Measurements from ENCODE around the gene RAB7B.
A peak's percentile ranks its signal among the peaks of the same experiment; 100 is the strongest.

RAB7B gene

GRCh38 chr1:205947024-205947423 is 56.2 kb downstream of the RAB7B start:
- no peak for TF ChIP-seq CTCF (IDR thresholded peaks at IDR 0.05; ENCODE audit: low read depth, low read length)
- TF ChIP-seq MYC (IDR thresholded peaks at IDR 0.05; ENCODE audit: low read depth, low read length): no peak
- TF ChIP-seq POLR2A (IDR thresholded peaks at IDR 0.05; ENCODE audit: extremely low read depth, insufficient read length): no peak
- TF ChIP-seq MAX (IDR thresholded peaks at IDR 0.05; ENCODE audit: low read depth, low read length): no peak
- H3K4me3 ChIP-seq (ENCODE audit: low read depth, low read length): no peak overlapping the region
- no peak for DNase-seq (ENCODE audit: low read depth)

GRCh38 chr1:205945069-205945468 is 58.1 kb downstream of the RAB7B start:
- DNase-seq (ENCODE audit: low read depth): no peak
- TF ChIP-seq POLR2A (IDR thresholded peaks at IDR 0.05; ENCODE audit: extremely low read depth, insufficient read length): no peak
- TF ChIP-seq CTCF (IDR thresholded peaks at IDR 0.05; ENCODE audit: low read depth, low read length): no peak
- TF ChIP-seq MYC (IDR thresholded peaks at IDR 0.05; ENCODE audit: low read depth, low read length): no peak
- no peak for TF ChIP-seq MAX (IDR thresholded peaks at IDR 0.05; ENCODE audit: low read depth, low read length)

GRCh38 chr1:205944525-205944924 is 58.7 kb downstream of the RAB7B start:
- DNase-seq (ENCODE audit: low read depth): no peak
- TF ChIP-seq POLR2A (IDR thresholded peaks at IDR 0.05; ENCODE audit: extremely low read depth, insufficient read length) (no peak), MYC (IDR thresholded peaks at IDR 0.05; ENCODE audit: low read depth, low read length) (no peak), MAX (IDR thresholded peaks at IDR 0.05; ENCODE audit: low read depth, low read length) (no peak), CTCF (IDR thresholded peaks at IDR 0.05; ENCODE audit: low read depth, low read length) (no peak)
- no peak overlapping the region for H3K4me3 ChIP-seq (ENCODE audit: low read depth, low read length)

More at GRCh38 chr1:205945069-205945468, 58.1 kb downstream of the RAB7B start:
- no peak overlapping the region for H3K4me3 ChIP-seq (ENCODE audit: low read depth, low read length)

- TF ChIP-seq CTCF (IDR thresholded peaks at IDR 0.05; ENCODE audit: low read depth, low read length): no peak
- no peak for TF ChIP-seq MAX (IDR thresholded peaks at IDR 0.05; ENCODE audit: low read depth, low read length)
- TF ChIP-seq POLR2A (IDR thresholded peaks at IDR 0.05; ENCODE audit: extremely low read depth, insufficient read length): no peak
- TF ChIP-seq MYC (IDR thresholded peaks at IDR 0.05; ENCODE audit: low read depth, low read length): no peak
- no peak within 1 kb of the TSS for H3K4me3 ChIP-seq (ENCODE audit: low read depth, low read length)
- no peak for DNase-seq (ENCODE audit: low read depth)
Measured at GRCh38 chr1:205943245-205943644, 60.0 kb downstream of the RAB7B start, which contains the start of gene SLC26A9. Gene SLC26A9, minus strand, starts transcription at chr1:205943456. Its CDS starts 7,636 bp downstream, at chr1:205935820.

- DNase-seq (ENCODE audit: low read depth): peak; percentile 43
- TF ChIP-seq MYC (IDR thresholded peaks at IDR 0.05; ENCODE audit: low read depth, low read length) (no peak), MAX (IDR thresholded peaks at IDR 0.05; ENCODE audit: low read depth, low read length) (no peak), CTCF (IDR thresholded peaks at IDR 0.05; ENCODE audit: low read depth, low read length) (no peak), POLR2A (IDR thresholded peaks at IDR 0.05; ENCODE audit: extremely low read depth, insufficient read length) (no peak)
- no peak overlapping the region for H3K4me3 ChIP-seq (ENCODE audit: low read depth, low read length)
Measured at GRCh38 chr1:205942631-205943159, 60.5 kb downstream of the RAB7B start.

Measured in NB4 (cell line).